GM12878 (cell line): ENCODE results near the gene AGBL1. TPM values are rescaled to one million over a fixed set of nuclear protein-coding genes. Genes with fewer than 3 reads are reported as not detected.

Experiments used
- ATAC-seq: fragments of 200-7000 bp; cut with Tn5 transposase; 3 replicates; pipeline ENCODE4 v1.9.1; 2020; ENCODE audit warnings: mild to moderate bottlenecking, moderate library complexity
- BruUV-seq: library from RNA; stranded (reverse); fragments of 400-500 nt; replicated peaks from 2 replicates; lab custom pipeline; 2021; lab: Mats Ljungman, UMichigan
- CTCF ChIA-PET: fragments of 300-600 bp; sonication (Branson Sonifier 250); formaldehyde crosslinking; extraction: SDS; loops from one replicate; lab custom pipeline; 2021; ENCODE audit warnings: inconsistent platforms; lab: Yijun Ruan, JAX
- POLR2A ChIA-PET: fragments of 350-600 bp; formaldehyde crosslinking; extraction: SDS; loops from one replicate; lab custom pipeline; 2021; ENCODE audit warnings: inconsistent platforms; lab: Charles Lee
- RAD21 ChIA-PET: fragments of 300-600 bp; sonication (Branson Sonifier 250); formaldehyde crosslinking; loops from one replicate; lab custom pipeline; 2023; ENCODE audit warnings: antibody characterized with exemption; ENCODE audit not compliant: unreplicated experiment; lab: Charles Lee
- SMC1A ChIA-PET: fragments of 300-600 bp; sonication (Branson Sonifier 250); formaldehyde crosslinking; loops from one replicate; lab custom pipeline; 2023; ENCODE audit not compliant: unreplicated experiment, uncharacterized antibody; lab: Charles Lee
- DNase-seq: peaks from one replicate; pipeline ENCODE4 v3.0.0-alpha.2; 2011; ENCODE audit warnings: low read depth, low spot score
- FAIRE-seq: peaks from 3 replicates; lab custom pipeline; 2011; peaks lifted over from hg19 to GRCh38; lab: Jason Lieb, UNC
- H2AFZ ChIP-seq: 2 replicates; pipeline ENCODE4 v1.6.0; 2011; ENCODE audit warnings: low read depth, low read length, control low read depth; ENCODE audit not compliant: control insufficient read depth
- H3K27ac ChIP-seq: 2 replicates; pipeline ENCODE4 v1.5.1; 2011; ENCODE audit warnings: control low read depth; ENCODE audit not compliant: control insufficient read depth, insufficient read depth
- H3K27me3 ChIP-seq, 2 experiments: replicated peaks in 1 of 2; 2 replicates each; pipeline versions ENCODE4 v1.6.0 to v1.6.1; 2011; ENCODE audit warnings: low read length in 1 of 2; ENCODE audit not compliant: control insufficient read depth in 2 of 2, insufficient read depth in 2 of 2
- H3K36me3 ChIP-seq, 2 experiments: 2 replicates each; pipeline ENCODE4 v1.5.1; 2011; ENCODE audit warnings: low read length in 1 of 2; ENCODE audit not compliant: control insufficient read depth in 2 of 2, insufficient read depth in 2 of 2
- H3K4me1 ChIP-seq: 2 replicates; pipeline ENCODE4 v1.6.1; 2011; ENCODE audit warnings: mild to moderate bottlenecking, low read length, moderate library complexity, mixed read lengths; ENCODE audit not compliant: control insufficient read depth, insufficient read depth
- H3K4me2 ChIP-seq: 2 replicates; pipeline ENCODE4 v1.6.0; 2011; ENCODE audit warnings: control low read depth; ENCODE audit not compliant: control insufficient read depth, insufficient read depth
- H3K4me3 ChIP-seq: fragments of 200-600 bp; sonication (generic); 2 replicates; pipeline ENCODE4 v1.5.1; 2016
- H3K79me2 ChIP-seq: 2 replicates; pipeline ENCODE4 v1.6.0; 2011; ENCODE audit warnings: low read length; ENCODE audit not compliant: control insufficient read depth, insufficient read depth
- H3K9ac ChIP-seq: 2 replicates; pipeline ENCODE4 v1.8.0; 2011; ENCODE audit warnings: low read length, control low read depth, mixed read lengths; ENCODE audit not compliant: control insufficient read depth, insufficient read depth
- H3K9me3 ChIP-seq: replicated peaks from 3 replicates; pipeline ENCODE4 v1.5.1; 2011; ENCODE audit warnings: mild to moderate bottlenecking, low read length; ENCODE audit not compliant: control insufficient read depth, insufficient read depth
- H4K20me1 ChIP-seq: 2 replicates; pipeline ENCODE4 v1.6.0; 2011; ENCODE audit not compliant: control insufficient read depth, insufficient read depth
- E2F8 ChIP-seq: fragments of 450-650 bp; IDR thresholded peaks from 2 replicates; pipeline ENCODE4 v1.6.1; 2018; ENCODE audit warnings: mild to moderate bottlenecking, low read depth, moderate library complexity; ENCODE audit not compliant: partially characterized antibody
- EED ChIP-seq: sonication (generic); IDR thresholded peaks from 2 replicates; pipeline ENCODE4 v1.6.1; 2016; ENCODE audit warnings: antibody characterized with exemption, low read depth
- EGR1 ChIP-seq, 2 experiments: IDR thresholded peaks; 1 replicate in 1 of 2; 2 replicates in 1 of 2; pipeline ENCODE4 v1.6.1; 2011 to 2012; ENCODE audit warnings: low read depth in 2 of 2, low read length in 2 of 2, borderline replicate concordance in 1 of 2, mild to moderate bottlenecking in 1 of 2, moderate library complexity in 1 of 2
- EP300 ChIP-seq, 2 experiments: fragments of 150-350 bp in 1 of 2; IDR thresholded peaks; 2 replicates each; pipeline ENCODE4 v1.6.1; 2011 to 2012; ENCODE audit warnings: low read depth in 2 of 2, low read length in 2 of 2, borderline replicate concordance in 1 of 2, improper control_type of control experiment in 1 of 2, inconsistent platforms in 1 of 2; ENCODE audit not compliant: control insufficient read depth in 1 of 2
- HDAC2 ChIP-seq: fragments of 200-600 bp; sonication (generic); IDR thresholded peaks from 2 replicates; pipeline ENCODE4 v1.6.1; 2017
- NFYB ChIP-seq: IDR thresholded peaks from 2 replicates; pipeline ENCODE4 v1.6.1; 2011; ENCODE audit warnings: low read depth, mild to moderate bottlenecking, low read length, improper control_type of control experiment, moderate library complexity; ENCODE audit not compliant: insufficient read depth
- RCOR1 ChIP-seq: conservative IDR thresholded peaks from 2 replicates; pipeline ENCODE4 v1.6.1; 2012; ENCODE audit warnings: low read depth, low read length, improper control_type of control experiment
- REST ChIP-seq: IDR thresholded peaks from 2 replicates; pipeline ENCODE4 v1.6.1; 2012; ENCODE audit warnings: mild to moderate bottlenecking, low read depth, low read length
- RUNX3 ChIP-seq: IDR thresholded peaks from 2 replicates; pipeline ENCODE4 v1.6.1; 2012; ENCODE audit warnings: low read length, inconsistent platforms
- SRF ChIP-seq, 2 experiments: IDR thresholded peaks; 2 replicates each; pipeline ENCODE4 v1.6.1; 2011; ENCODE audit warnings: low read depth in 2 of 2, low read length in 2 of 2, mild to moderate bottlenecking in 1 of 2, moderate library complexity in 1 of 2
- TAF1 ChIP-seq: IDR thresholded peaks from 2 replicates; pipeline ENCODE4 v1.6.1; 2011; ENCODE audit warnings: mild to moderate bottlenecking, low read depth, low read length, borderline replicate concordance
- ZBED1 ChIP-seq: IDR thresholded peaks from 2 replicates; pipeline ENCODE4 v1.6.1; 2016; ENCODE audit warnings: borderline replicate concordance
- ZNF207 ChIP-seq: fragments of 450-650 bp; IDR thresholded peaks from 2 replicates; pipeline ENCODE4 v1.6.1; 2014; ENCODE audit warnings: antibody characterized with exemption, mild to moderate bottlenecking, borderline replicate concordance
- ZNF622 ChIP-seq: fragments of 450-650 bp; IDR thresholded peaks from 2 replicates; pipeline ENCODE4 v1.6.1; 2017; ENCODE audit warnings: mild to moderate bottlenecking, inconsistent platforms
- WGBS: methylation state at CpG from one replicate; pipeline ENCODE4 v1.1.6; 2016; ENCODE audit warnings: low lambda C conversion rate; ENCODE audit not compliant: insufficient replicate concordance, insufficient coverage; ENCODE audit errors: missing lambda C conversion rate; 5-methylcytosine and 5-hydroxymethylcytosine counted together
- in situ Hi-C: fragments of 300-500 bp; cut with MboI; formaldehyde crosslinking; loops from 9 replicates; pipeline ENCODE4 v1.14.3; 2018; ENCODE audit warnings: mixed read lengths
- intact Hi-C: fragments of 100-400 bp; cut with micrococcal nuclease; formaldehyde crosslinking; loops from one replicate; pipeline ENCODE4 v1.14.2; 2022; ENCODE audit not compliant: unreplicated experiment
- polyA plus RNA-seq, 11 experiments: library from polyadenylated mRNA; depleted of rRNA in 4 of 11; unstranded in 6 of 11; stranded (reverse) in 5 of 11; fragments of >200 nt; fragmentation: Nextera tagmentation in 4 of 11; fragmentation: Illumina TruSeq in 1 of 11; extraction: Ambion mirVana in 4 of 11; extraction: Trizol in 1 of 11; gene quantifications; 1 replicate in 1 of 11; 2 replicates in 10 of 11; pipeline versions ENCODE4 v1.2.1 to v1.2.3, GENCODE V29; 2011 to 2016; ENCODE audit warnings: inconsistent platforms in 2 of 11, missing spikeins in 2 of 11, low read depth in 1 of 11
- total RNA-seq, 4 experiments: library from RNA; depleted of rRNA in 3 of 4; stranded (reverse); fragments of >200 nt in 3 of 4; fragmentation: Illumina TruSeq in 1 of 4; extraction: Trizol in 1 of 4; gene quantifications; 2 replicates each; pipeline versions ENCODE4 v1.2.1 to v1.2.3, GENCODE V29; 2013 to 2021
- TF ChIP-seq, protein P1 (sequence below): fragments of 450-650 bp; IDR thresholded peaks from 2 replicates; pipeline ENCODE4 v1.6.1; 2017; ENCODE audit warnings: mild to moderate bottlenecking, moderate library complexity

AGBL1 gene
- total and polyA plus RNA-seq, 10 of the 15 experiments (the other 5 are each of a cell fraction or from before 2014, with no cell fraction given), result not detected

- no peak overlapping the region for H3K9ac ChIP-seq
- H3K36me3 ChIP-seq, result no peaks in the 10 kb centered on the region
- RAD21 ChIA-PET, result no interaction called here
- SMC1A ChIA-PET, result no interaction called here
- no peaks in the 10 kb centered on the region for H4K20me1 ChIP-seq
- no peaks in the 10 kb centered on the region for H3K79me2 ChIP-seq
- WGBS, result 11% methylated on average over 3 of the region's 3 CpGs
- no peaks in the 10 kb centered on the region for H3K27me3 ChIP-seq
- POLR2A ChIA-PET, result no interaction called here
- H3K4me1 ChIP-seq, result no peaks in the 10 kb centered on the region
- in situ Hi-C loops, result no loop called here
- no peak overlapping the region for H3K27ac ChIP-seq
- H3K4me2 ChIP-seq, result no peak overlapping the region
- CTCF ChIA-PET, result no interaction called here
- no peak overlapping the region for H2AFZ ChIP-seq
- no peak overlapping the region for H3K4me3 ChIP-seq
- BruUV-seq, result no TSS peak
- ATAC-seq (no peak), FAIRE-seq (no peak), DNase-seq (no peak)
- intact Hi-C loops, result no loop called here
- H3K9me3 ChIP-seq, result no peaks in the 10 kb centered on the region
- no peak for TF ChIP-seq REST
- TF ChIP-seq E2F8, result no peak
- TF ChIP-seq RCOR1, result no peak
- TF ChIP-seq NFYB, result no peak
- no peak for TF ChIP-seq RUNX3
- no peak for TF ChIP-seq ZNF207
- TF ChIP-seq, protein P1, sequence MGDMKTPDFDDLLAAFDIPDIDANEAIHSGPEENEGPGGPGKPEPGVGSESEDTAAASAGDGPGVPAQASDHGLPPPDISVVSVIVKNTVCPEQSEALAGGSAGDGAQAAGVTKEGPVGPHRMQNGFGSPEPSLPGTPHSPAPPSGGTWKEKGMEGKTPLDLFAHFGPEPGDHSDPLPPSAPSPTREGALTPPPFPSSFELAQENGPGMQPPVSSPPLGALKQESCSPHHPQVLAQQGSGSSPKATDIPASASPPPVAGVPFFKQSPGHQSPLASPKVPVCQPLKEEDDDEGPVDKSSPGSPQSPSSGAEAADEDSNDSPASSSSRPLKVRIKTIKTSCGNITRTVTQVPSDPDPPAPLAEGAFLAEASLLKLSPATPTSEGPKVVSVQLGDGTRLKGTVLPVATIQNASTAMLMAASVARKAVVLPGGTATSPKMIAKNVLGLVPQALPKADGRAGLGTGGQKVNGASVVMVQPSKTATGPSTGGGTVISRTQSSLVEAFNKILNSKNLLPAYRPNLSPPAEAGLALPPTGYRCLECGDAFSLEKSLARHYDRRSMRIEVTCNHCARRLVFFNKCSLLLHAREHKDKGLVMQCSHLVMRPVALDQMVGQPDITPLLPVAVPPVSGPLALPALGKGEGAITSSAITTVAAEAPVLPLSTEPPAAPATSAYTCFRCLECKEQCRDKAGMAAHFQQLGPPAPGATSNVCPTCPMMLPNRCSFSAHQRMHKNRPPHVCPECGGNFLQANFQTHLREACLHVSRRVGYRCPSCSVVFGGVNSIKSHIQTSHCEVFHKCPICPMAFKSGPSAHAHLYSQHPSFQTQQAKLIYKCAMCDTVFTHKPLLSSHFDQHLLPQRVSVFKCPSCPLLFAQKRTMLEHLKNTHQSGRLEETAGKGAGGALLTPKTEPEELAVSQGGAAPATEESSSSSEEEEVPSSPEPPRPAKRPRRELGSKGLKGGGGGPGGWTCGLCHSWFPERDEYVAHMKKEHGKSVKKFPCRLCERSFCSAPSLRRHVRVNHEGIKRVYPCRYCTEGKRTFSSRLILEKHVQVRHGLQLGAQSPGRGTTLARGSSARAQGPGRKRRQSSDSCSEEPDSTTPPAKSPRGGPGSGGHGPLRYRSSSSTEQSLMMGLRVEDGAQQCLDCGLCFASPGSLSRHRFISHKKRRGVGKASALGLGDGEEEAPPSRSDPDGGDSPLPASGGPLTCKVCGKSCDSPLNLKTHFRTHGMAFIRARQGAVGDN, result no peak
- TF ChIP-seq SRF (IDR thresholded peaks at IDR 0.05; ENCODE audit: low read depth in 2 of 2, low read length in 2 of 2), result no peak
- no peak for TF ChIP-seq TAF1
- TF ChIP-seq ZNF622, result no peak
- TF ChIP-seq ZBED1, result no peak
- TF ChIP-seq EED, result no peak
- no peak for TF ChIP-seq HDAC2
- TF ChIP-seq EP300 (IDR thresholded peaks at IDR 0.05; ENCODE audit: borderline replicate concordance in 1 of 2, control insufficient read depth in 1 of 2, low read depth in 2 of 2, low read length in 2 of 2), result no peak
- TF ChIP-seq EGR1 (IDR thresholded peaks at IDR 0.05; ENCODE audit: borderline replicate concordance in 1 of 2, low read depth in 2 of 2, low read length in 2 of 2), result no peak
These were observed 79.8 kb downstream of the AGBL1 start for GRCh38 chr15:86159468-86159867.
